ENCODE measurements around the gene ANKRD65.

Gene ANKRD65

DNA sequence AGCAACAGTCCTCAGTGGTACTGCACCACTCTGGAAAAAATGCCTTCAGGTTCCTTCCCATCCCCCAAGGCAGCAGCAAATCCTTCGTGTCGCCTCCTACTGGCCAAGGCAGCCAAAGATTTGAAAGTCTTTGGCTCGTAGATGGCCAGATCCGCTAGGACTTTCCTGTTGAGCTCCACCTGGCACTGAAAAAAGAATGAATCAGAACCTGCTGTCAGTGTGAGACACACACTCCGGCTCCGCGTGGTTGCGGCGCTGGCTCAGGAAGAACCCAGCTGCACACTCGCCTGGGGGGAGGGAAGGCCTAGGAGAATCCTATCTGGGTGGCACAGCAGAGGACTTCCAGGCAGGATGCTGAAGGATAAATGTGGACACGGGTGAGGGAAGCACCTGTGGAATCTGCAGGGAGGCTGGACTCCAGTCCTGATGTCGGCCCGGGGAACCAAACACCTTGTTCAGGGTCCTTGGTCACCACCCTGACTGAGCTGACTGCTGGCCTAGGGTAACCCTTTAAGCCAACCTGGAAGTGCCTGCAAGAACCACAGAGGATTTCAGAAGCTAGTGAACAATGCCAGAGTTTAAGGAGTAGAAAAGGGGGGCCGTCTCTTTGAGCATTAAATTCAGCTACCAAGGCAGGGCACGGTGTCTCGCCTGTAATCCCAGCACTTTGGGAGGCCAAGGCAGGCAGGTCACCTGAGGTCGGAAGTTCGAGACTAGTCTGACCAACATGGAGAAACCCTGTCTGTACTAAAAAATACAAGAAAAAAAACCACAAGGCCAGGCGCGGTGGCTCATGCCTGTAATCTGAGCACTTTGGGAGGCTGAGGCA lies 18.8 kb downstream of the ANKRD65 start:
- peak; percentile 80 for DNase-seq
- Histone ChIP-seq H3K4me3 (ENCODE audit: low read depth, low read length) (no peak overlapping the region), H3K36me3 (peaks cover 78% of the 10 kb centered on the region), H3K27me3 (ENCODE audit: insufficient read depth, low read depth, severe bottlenecking) (no peaks in the 10 kb centered on the region), H3K9me3 (ENCODE audit: severe bottlenecking) (no peaks in the 10 kb centered on the region), H3K27ac (peak overlapping the region; percentile 75)
- TF ChIP-seq, protein P1, sequence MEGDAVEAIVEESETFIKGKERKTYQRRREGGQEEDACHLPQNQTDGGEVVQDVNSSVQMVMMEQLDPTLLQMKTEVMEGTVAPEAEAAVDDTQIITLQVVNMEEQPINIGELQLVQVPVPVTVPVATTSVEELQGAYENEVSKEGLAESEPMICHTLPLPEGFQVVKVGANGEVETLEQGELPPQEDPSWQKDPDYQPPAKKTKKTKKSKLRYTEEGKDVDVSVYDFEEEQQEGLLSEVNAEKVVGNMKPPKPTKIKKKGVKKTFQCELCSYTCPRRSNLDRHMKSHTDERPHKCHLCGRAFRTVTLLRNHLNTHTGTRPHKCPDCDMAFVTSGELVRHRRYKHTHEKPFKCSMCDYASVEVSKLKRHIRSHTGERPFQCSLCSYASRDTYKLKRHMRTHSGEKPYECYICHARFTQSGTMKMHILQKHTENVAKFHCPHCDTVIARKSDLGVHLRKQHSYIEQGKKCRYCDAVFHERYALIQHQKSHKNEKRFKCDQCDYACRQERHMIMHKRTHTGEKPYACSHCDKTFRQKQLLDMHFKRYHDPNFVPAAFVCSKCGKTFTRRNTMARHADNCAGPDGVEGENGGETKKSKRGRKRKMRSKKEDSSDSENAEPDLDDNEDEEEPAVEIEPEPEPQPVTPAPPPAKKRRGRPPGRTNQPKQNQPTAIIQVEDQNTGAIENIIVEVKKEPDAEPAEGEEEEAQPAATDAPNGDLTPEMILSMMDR (IDR thresholded peaks at IDR 0.05; ENCODE audit: low read depth, low read length), result peak; percentile 79

DNA sequence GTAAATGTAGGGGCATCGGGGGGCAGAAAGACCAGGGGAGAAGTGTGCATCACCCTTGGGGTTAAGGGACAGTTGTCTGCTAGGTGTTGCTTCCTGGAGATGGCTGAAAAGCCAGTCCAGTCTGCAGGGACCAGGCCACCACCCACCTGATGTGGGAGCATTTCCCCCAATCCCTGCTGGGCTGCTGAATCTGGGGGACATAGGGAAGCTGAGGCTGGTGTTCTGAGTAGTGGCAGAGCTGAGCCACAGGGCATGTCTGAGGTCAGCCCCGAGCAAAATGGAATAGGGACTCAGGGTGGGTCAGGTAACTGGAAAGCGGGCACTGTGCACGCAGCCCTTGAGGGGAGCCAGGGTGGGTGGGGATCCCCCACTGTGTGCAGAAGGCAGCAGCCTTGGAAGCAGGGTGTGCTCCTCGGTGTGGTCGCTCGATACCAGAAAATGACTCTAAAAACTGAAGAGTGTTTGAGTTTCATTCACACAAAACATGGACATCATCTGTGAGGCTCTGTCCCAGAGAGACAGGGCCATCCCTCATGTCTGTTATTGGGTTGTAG lies 19.5 kb downstream of the ANKRD65 start:
- Histone ChIP-seq H3K36me3 (peaks cover 85% of the 10 kb centered on the region), H3K9me3 (ENCODE audit: severe bottlenecking) (no peaks in the 10 kb centered on the region), H3K27ac (peak overlapping the region; percentile 17), H3K4me3 (ENCODE audit: low read depth, low read length) (no peak overlapping the region), H3K27me3 (ENCODE audit: insufficient read depth, low read depth, severe bottlenecking) (no peaks in the 10 kb centered on the region)
- DNase-seq, result no peak
- TF ChIP-seq, protein P1 (IDR thresholded peaks at IDR 0.05; ENCODE audit: low read depth, low read length), result no peak

DNA sequence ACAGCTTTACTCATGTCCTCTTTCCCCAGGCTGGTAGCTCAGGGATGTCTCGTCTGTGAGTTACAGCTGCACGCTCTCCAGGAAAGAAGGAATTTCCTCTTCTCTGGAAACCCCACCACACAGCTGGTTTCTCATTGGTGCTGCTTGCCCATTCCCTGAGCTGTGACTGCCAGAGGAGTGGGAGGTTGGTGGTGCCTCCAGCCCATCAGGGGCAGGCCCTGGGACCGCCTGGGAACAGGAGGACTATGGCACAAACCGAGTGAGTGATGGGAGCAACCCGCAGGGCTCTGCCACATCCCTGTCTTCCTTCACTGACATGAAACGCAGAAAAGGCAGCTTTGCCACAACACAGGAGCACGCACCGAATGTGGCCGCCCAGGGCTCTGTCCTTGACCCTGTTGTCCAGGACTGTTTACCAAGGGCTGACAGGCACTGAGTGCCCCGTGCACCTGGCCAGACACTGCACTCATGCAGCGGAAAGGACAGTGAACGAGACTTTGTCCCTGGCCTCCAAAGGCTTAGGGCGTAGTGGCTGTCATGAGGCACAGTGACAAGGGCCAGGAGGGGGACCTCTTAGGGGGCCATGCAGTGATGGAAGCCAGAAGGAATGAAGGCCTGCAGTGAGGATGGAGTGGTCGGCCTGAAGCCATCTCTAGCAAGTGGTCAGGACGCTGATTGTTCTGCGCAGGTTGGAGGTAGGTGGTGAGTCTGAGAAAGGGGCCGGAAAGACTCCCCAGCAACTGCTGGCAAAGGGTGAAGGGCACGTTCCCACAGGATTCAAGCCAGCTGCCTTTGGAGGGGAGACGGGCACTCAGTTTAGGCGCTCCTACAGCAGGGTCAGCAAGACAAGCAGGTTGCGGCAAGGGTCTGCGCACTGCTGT lies 20.3 kb downstream of the ANKRD65 start:
- Histone ChIP-seq H3K9me3 (ENCODE audit: severe bottlenecking) (no peaks in the 10 kb centered on the region), H3K27me3 (ENCODE audit: insufficient read depth, low read depth, severe bottlenecking) (no peaks in the 10 kb centered on the region), H3K36me3 (peaks cover 84% of the 10 kb centered on the region), H3K27ac (peak overlapping the region; percentile 88), H3K4me3 (ENCODE audit: low read depth, low read length) (no peak overlapping the region)
- TF ChIP-seq, protein P1 (IDR thresholded peaks at IDR 0.05; ENCODE audit: low read depth, low read length), result no peak
- DNase-seq, result no peak

DNA sequence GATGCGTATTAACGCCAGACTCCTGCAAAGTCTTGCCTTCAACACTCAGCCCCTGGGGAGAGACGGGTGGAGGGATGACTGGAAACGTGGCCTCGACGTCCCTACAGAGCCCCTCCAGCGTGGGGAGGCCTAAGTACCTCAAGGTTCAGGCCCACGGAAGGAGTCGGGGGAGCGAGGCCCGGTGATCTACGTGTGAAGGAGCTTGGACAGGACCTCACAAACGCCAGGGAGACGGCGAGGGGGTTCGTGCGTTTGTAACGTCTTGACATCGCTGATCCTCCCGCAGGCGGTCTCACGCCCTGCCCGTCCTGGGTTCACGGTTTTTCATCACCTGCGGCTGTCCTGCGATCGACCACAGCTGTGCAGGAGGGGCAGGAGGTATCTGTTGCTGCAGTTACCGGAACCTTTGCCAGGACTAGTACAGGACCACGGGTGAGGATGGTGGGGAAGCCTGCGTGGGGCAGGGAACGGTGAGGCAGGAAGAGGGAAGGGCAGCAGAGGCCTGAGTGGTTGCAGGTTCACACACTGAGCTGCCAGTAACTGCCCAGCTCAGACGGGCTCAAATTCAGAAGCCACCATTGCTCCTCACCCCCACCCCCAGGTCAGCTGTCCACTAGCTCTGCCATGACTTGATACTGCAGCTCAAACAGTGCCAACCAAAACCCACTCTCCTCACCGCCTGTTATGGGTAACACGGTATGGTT lies 21.1 kb downstream of the ANKRD65 start:
- peaks cover 84% of the 10 kb centered on the region for H3K36me3 ChIP-seq
- H3K9me3 ChIP-seq (ENCODE audit: severe bottlenecking), result no peaks in the 10 kb centered on the region
- TF ChIP-seq, protein P1 (IDR thresholded peaks at IDR 0.05; ENCODE audit: low read depth, low read length), result no peak
- H3K27ac ChIP-seq, result peak overlapping the region; percentile 88
- H3K4me3 ChIP-seq (ENCODE audit: low read depth, low read length), result peak overlapping the region; percentile 78
- DNase-seq, result no peak
- H3K27me3 ChIP-seq (ENCODE audit: insufficient read depth, low read depth, severe bottlenecking), result no peaks in the 10 kb centered on the region

DNA sequence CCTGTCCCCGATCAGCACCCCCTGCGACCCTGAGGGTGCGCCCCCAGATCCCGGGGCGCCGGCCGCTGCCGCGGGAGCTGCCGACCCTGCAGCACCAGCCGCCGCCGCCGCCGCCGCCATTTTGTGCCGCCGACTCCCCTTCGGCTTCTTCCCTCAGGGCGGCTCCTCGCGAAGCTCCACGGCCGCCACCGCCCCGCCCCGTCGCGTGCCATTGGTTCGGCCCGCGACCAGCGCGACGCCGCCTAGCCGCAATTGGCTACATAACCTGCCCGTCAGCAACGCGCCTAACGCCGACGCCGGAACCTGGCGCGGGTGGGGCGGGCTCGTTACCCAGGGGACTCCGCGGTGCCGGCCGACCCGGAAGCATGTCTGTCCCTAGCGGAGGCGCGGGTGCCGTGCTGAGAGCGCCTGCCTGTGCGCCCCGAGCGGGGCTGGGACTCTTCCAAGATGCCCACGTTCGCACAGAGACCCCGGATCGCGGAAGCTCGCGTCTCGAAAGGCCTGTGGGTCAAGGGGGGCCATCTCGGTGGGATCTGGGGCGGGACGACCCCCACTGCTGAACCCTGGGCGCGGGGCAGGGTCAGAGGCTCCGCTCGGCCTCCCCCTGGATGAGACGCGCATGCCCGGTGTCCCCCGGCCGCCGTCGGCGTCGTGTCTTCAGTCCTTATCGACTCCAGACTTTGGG lies 21.7 kb downstream of the ANKRD65 start, which contains the start of gene CCNL2:
TSS of gene CCNL2 (minus strand) at position 149 of the 685 bp plus-strand sequence. CDS start at position 120, 29 bp downstream.
- Histone ChIP-seq H3K4me3 (ENCODE audit: low read depth, low read length) (peak within 1 kb of the TSS; percentile 78), H3K9me3 (ENCODE audit: severe bottlenecking) (no peaks in the 10 kb centered on the region), H3K27ac (peak within 1 kb of the TSS; percentile 88), H3K27me3 (ENCODE audit: insufficient read depth, low read depth, severe bottlenecking) (no peaks in the 10 kb centered on the region), H3K36me3 (peaks cover 82% of the 10 kb centered on the region)
- TF ChIP-seq, protein P1 (IDR thresholded peaks at IDR 0.05; ENCODE audit: low read depth, low read length), result peak; percentile 55
- DNase-seq, result peak; percentile 99

All from WERI-Rb-1 (cell line).